ENCODE results near the gene SYPL1. TPM values are rescaled to one million over a fixed set of nuclear protein-coding genes. Genes with fewer than 3 reads are reported as not detected.

The SYPL1 gene
- total RNA-seq, 1 experiment from 2014 or later, result 39.2 TPM

DNA sequence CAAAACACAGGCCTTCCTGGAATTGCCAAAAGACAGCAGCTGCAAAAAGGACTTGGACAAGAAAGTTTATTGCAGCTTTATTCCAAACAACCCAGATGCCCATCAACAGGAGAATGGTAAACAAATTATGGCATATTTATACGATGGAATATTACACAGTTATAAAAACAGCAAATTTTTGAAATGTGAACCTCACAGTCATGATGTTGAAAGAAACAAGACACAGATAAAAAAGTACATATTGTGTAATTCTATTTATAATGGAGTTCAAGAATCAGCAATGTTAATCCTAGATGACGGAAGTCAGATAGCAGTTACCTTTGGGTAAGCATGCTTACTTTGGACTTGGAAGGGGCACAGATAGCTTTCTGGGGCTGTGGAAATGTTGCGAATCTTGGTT lies 44.4 kb downstream of the SYPL1 start:
- Histone ChIP-seq H4K91ac (ENCODE audit: insufficient read length, low read depth, low read length) (no peak overlapping the region), H3K79me2 (ENCODE audit: insufficient read depth, low read length) (no peaks in the 10 kb centered on the region), H2BK20ac (ENCODE audit: low read depth, low read length, poor library complexity, severe bottlenecking) (no peak overlapping the region), H2BK5ac (ENCODE audit: insufficient read length, low read length) (no peak overlapping the region), H3K4ac (ENCODE audit: low read depth, low read length) (no peak overlapping the region), H4K5ac (ENCODE audit: insufficient read length, low read depth, low read length) (no peak overlapping the region), H4K8ac (replicated peaks; ENCODE audit: insufficient read length, low read depth, low read length) (no peak overlapping the region), H3K56ac (ENCODE audit: insufficient read length, low read depth, low read length) (no peak overlapping the region), H3K18ac (ENCODE audit: insufficient read length, low read depth, low read length) (no peak overlapping the region), H3T11ph (ENCODE audit: low read length) (no peak overlapping the region), H3K4me1 (ENCODE audit: insufficient read depth, low read length) (no peaks in the 10 kb centered on the region; the same call in 1 of the 2 replicates), H3K27ac (ENCODE audit: insufficient read length, low read depth, low read length) (no peak overlapping the region), H3K4me2 (ENCODE audit: insufficient read depth, insufficient read length, low read length) (no peak overlapping the region), H3K27me3 (ENCODE audit: insufficient read depth, low read length) (no peaks in the 10 kb centered on the region), H2AK5ac (ENCODE audit: insufficient read length, low read length) (no peak overlapping the region), H3K14ac (ENCODE audit: insufficient read depth, low read length) (no peak overlapping the region), H3K9me3 (ENCODE audit: control insufficient read depth, low read depth, low read length) (no peaks in the 10 kb centered on the region), H3K9ac (ENCODE audit: extremely low read depth, insufficient read length, low read length) (no peak overlapping the region), H2AFZ (ENCODE audit: low read length) (no peak overlapping the region), H2BK120ac (ENCODE audit: low read depth, low read length, poor library complexity, severe bottlenecking) (no peak overlapping the region), H3K23me2 (ENCODE audit: insufficient read length, low read depth, low read length, poor library complexity, severe bottlenecking) (no peaks in the 10 kb centered on the region), H2BK12ac (ENCODE audit: insufficient read length, low read depth, low read length) (no peak overlapping the region), H2BK15ac (ENCODE audit: low read depth, low read length) (no peak overlapping the region), H3K23ac (ENCODE audit: insufficient read length, low read depth, low read length) (no peak overlapping the region), H3K79me1 (ENCODE audit: insufficient read depth, low read depth, low read length, poor library complexity, severe bottlenecking) (no peaks in the 10 kb centered on the region), H4K20me1 (ENCODE audit: control insufficient read depth, insufficient read depth, insufficient read length) (no peaks in the 10 kb centered on the region)
- Mint-ChIP-seq H3K27me3 (ENCODE audit: low read depth) (no peaks in the 10 kb centered on the region), H3K4me1 (peaks cover 22 to 27% of the 10 kb centered on the region in 2 experiments), H3K36me3 (ENCODE audit: insufficient read depth in 1 of 3, low read depth in 3 of 3) (no peaks in the 10 kb centered on the region), H3K4me3 (no peak overlapping the region), H3K9me3 (no peaks in the 10 kb centered on the region), H3K27ac (no peak overlapping the region)
- TF ChIP-seq, protein P1, sequence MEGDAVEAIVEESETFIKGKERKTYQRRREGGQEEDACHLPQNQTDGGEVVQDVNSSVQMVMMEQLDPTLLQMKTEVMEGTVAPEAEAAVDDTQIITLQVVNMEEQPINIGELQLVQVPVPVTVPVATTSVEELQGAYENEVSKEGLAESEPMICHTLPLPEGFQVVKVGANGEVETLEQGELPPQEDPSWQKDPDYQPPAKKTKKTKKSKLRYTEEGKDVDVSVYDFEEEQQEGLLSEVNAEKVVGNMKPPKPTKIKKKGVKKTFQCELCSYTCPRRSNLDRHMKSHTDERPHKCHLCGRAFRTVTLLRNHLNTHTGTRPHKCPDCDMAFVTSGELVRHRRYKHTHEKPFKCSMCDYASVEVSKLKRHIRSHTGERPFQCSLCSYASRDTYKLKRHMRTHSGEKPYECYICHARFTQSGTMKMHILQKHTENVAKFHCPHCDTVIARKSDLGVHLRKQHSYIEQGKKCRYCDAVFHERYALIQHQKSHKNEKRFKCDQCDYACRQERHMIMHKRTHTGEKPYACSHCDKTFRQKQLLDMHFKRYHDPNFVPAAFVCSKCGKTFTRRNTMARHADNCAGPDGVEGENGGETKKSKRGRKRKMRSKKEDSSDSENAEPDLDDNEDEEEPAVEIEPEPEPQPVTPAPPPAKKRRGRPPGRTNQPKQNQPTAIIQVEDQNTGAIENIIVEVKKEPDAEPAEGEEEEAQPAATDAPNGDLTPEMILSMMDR (conservative IDR thresholded peaks at IDR 0.05), result no peak
- no peak for DNase-seq
- WGBS (ENCODE audit: extremely low coverage, insufficient read length, low lambda C conversion rate), result no CpG with 5 or more reads among the region's 3 CpGs

All from H9 (cell line).